ENCODE data around the gene ATP5MG.

The ATP5MG gene

DNA sequence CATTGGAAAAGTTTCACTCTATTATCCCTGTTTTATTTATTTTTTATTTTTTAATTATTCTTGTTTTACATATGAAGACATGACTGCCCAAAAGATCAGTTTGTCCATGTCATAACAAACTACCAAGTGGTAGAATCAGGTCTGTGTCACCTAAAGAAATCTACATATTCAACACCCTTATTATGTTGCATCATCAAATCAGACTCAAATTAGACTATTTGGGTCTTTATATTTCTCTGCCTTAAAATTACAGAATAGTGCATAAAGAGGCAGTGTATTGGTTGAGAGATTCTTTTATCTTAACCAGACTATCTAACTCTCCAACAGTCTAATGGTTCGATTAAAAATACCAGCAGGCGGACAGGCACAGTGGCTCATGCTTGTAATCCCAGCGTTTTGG is 18.5 kb upstream of the ATP5MG start:
- H3K4me3 ChIP-seq (ENCODE audit: low read depth, low read length) = no peak overlapping the region
- TF ChIP-seq, protein P1, sequence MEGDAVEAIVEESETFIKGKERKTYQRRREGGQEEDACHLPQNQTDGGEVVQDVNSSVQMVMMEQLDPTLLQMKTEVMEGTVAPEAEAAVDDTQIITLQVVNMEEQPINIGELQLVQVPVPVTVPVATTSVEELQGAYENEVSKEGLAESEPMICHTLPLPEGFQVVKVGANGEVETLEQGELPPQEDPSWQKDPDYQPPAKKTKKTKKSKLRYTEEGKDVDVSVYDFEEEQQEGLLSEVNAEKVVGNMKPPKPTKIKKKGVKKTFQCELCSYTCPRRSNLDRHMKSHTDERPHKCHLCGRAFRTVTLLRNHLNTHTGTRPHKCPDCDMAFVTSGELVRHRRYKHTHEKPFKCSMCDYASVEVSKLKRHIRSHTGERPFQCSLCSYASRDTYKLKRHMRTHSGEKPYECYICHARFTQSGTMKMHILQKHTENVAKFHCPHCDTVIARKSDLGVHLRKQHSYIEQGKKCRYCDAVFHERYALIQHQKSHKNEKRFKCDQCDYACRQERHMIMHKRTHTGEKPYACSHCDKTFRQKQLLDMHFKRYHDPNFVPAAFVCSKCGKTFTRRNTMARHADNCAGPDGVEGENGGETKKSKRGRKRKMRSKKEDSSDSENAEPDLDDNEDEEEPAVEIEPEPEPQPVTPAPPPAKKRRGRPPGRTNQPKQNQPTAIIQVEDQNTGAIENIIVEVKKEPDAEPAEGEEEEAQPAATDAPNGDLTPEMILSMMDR (IDR thresholded peaks at IDR 0.05; ENCODE audit: low read depth, low read length) = no peak

DNA sequence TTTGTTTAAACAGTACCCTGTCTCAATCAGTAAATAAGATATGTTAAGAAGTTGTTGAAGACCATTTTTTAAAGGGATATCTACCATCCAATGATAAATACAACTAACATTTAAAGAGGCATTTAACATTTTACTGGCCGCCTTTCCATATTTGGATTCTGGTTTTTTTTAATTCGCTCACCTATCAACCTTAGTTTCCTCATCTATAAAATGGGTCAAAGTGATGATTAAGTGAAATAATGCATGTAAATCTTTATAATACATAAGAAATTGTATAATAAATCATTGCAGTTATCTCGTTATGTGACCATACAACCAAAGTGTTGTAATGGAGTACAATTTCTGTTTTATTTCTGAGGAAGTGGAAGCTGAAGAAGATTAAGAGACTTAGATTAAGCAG is 17.7 kb upstream of the ATP5MG start:
- H3K4me3 ChIP-seq (ENCODE audit: low read depth, low read length) = no peak overlapping the region
- TF ChIP-seq, protein P1 (IDR thresholded peaks at IDR 0.05; ENCODE audit: low read depth, low read length) = no peak

DNA sequence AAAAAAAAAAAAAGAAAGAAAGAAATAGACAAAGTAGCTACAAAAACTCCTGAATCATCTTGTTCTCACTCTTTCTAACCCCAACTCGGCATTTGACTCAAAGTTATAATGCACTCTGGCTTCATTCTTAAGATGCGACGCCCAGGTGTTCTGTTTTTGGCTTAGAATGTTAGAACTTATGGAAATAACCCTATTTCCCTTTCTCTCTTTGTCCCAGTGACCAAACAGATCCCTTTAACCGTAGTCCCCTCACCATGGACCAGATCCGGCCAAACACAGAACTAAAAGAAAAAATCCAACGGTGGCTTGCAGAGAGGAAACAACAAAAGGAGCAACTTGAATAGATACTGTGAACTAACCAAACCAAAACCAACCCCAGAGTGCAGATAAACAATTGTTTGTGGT is 5.3 kb upstream of the ATP5MG start:
- no peak overlapping the region for H3K4me3 ChIP-seq (ENCODE audit: low read depth, low read length)

DNA sequence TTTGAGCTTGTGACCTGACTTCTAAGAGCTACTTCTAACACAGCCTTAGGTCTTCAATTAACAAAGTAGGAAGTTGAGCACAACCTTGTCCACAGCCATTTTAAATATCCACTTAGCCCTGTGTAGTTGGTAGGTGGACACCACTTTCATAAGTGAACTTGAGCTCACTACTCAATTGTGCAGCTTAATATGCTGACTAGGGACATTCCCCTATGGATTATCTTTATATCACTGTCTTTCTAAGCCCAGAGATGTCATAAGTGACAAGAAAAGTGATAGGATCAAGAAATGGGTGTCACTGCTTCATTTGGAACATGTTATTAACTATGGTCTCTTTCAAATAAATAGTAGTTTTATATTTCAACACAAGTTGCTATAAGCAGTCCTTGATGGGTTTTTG is 4.0 kb upstream of the ATP5MG start:
- TF ChIP-seq, protein P1 (IDR thresholded peaks at IDR 0.05; ENCODE audit: low read depth, low read length) = no peak
- no peak overlapping the region for H3K4me3 ChIP-seq (ENCODE audit: low read depth, low read length)

More for the DNA sequence above, 5.3 kb upstream of the ATP5MG start:
- TF ChIP-seq, protein P1 (IDR thresholded peaks at IDR 0.05; ENCODE audit: low read depth, low read length) = no peak

DNA sequence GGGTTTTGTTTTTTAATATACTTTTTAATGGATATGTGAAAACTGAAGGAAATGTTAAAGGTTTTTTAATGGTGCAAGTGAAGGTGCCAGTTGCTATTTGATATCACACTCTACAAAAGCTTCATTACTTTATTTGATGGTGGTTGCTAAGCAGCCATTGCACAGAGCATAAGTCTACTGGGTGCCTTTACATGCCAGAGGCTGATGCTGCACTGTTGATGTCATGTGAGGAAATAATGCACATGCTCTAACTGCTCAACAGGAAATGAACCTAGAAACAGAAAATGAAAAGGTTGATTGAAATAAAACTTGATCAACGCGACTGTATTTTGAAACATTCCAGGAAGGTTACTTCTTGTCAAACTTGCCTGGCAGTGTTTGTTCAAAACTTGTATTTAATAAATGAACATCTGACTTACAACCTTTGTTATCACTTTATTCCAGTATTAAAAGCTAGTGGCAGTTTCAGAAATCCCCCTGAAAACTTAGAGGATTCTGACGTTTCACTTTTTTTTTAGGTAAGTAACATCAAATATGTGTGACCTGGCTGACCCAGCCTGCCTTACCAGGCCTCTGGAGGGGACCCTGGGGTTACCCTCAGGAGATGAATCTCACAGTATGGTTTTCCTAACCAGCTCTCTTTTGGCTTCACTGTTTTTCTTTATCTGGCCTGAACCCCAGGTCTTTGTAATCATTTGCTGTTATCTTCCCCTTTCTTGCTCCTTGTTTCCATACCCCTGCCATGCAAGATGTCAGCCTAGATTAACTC is 2.4 kb upstream of the ATP5MG start:
- no peak overlapping the region for H3K4me3 ChIP-seq (ENCODE audit: low read depth, low read length)
- TF ChIP-seq, protein P1 (IDR thresholded peaks at IDR 0.05; ENCODE audit: low read depth, low read length) = no peak

DNA sequence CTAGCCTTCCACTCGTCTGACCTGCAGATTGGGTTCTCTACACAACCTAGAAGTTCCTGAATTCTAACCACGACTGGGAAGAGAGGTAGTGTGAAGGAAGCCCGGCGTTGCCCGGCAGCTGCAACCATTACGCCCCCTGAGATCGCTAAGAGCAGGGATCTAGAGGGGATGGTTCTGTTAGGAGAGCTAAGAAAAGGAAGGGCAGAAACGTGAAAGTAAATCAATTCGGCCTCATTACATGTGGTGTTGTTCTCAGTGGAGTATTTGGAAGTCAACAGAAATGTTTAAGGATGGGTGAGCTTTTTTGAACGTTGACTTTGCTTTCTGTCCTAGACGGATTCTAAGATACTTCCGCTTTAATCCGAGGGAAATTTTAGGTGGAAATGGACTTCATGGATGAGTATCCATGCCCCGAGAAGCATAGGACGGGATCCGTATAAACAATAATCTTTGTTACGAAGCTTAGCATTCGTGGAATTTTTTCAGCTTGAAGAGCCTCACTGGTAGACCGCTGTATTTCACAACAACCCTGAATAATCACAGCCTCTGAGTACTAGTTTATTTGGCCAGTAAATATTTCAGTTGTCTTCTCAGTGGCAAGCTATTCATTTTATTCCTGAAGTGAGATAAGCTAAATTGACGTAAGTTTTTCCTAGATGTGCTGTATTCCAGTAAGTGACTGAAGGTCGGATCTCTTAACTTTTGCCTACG is 629 bp downstream of the ATP5MG start:
- peak overlapping the region; percentile 98 for H3K4me3 ChIP-seq (ENCODE audit: low read depth, low read length)
- TF ChIP-seq, protein P1 (IDR thresholded peaks at IDR 0.05; ENCODE audit: low read depth, low read length) = no peak

DNA sequence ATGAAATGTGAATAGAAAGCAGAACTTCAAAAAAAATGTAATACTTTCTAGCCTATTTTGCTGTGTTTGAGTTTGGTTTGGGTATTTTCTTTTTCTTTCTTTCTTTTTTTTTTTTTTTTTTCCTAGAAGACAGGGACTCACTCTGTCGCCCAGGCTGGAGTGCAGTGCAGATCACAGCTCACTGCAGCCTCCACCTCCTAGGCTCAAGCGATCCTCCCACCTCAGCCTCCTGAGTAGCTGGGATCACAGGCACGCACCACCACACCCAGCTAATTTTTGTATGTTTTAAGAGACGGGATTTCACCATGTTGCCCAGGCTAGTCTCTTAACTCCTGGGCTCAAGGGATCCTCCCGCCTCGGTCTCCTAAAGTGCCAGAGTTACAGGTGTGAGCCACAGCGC is 1.2 kb downstream of the ATP5MG start:
- H3K4me3 ChIP-seq (ENCODE audit: low read depth, low read length) = peak overlapping the region; percentile 98
